Mucosa of rectum (tissue), 2 donors: ENCODE results near the gene GPR137.
A peak's percentile ranks its signal among the peaks of the same experiment; 100 is the strongest.

ENCODE experiments used
- H3K27ac ChIP-seq, 2 donors: one replicate each; pipeline ENCODE4 v1.7.0; 2013; ENCODE audit warnings: inconsistent platforms in 2 of 2, low read depth in 2 of 2, low read length in 2 of 2
- H3K27me3 ChIP-seq, 2 donors: one replicate each; pipeline ENCODE4 v1.7.0; 2013; ENCODE audit warnings: low read length in 2 of 2; ENCODE audit not compliant: control insufficient read depth in 2 of 2, insufficient read depth in 2 of 2
- H3K36me3 ChIP-seq, 2 donors: one replicate each; pipeline ENCODE4 v1.7.0; 2013; ENCODE audit warnings: low read length in 2 of 2; ENCODE audit not compliant: control insufficient read depth in 2 of 2, insufficient read depth in 2 of 2
- H3K4me1 ChIP-seq, 2 donors: one replicate each; pipeline ENCODE4 v1.7.0; 2013; ENCODE audit warnings: low read length in 2 of 2, mild to moderate bottlenecking in 1 of 2; ENCODE audit not compliant: control insufficient read depth in 2 of 2, insufficient read depth in 2 of 2
- H3K4me3 ChIP-seq, 2 donors: one replicate each; pipeline ENCODE4 v1.7.0; 2013; ENCODE audit warnings: low read length in 2 of 2
- H3K9ac ChIP-seq, 2 donors: one replicate each; pipeline ENCODE4 v1.7.0; 2013; ENCODE audit warnings: low read length in 2 of 2, low read depth in 1 of 2, mild to moderate bottlenecking in 1 of 2
- H3K9me3 ChIP-seq, 2 donors: one replicate each; pipeline ENCODE4 v1.7.0; 2013; ENCODE audit warnings: low read length in 2 of 2; ENCODE audit not compliant: control insufficient read depth in 2 of 2
- donor health status: healthy.
- donor health status: Normal muscosa, but diverticular disease.

Gene GPR137

GRCh38 chr11:64284962-64285884 lies at the start of gene GPR137:
Gene GPR137, plus strand, starts transcription at chr11:64285848. Its CDS starts 677 bp downstream, at chr11:64286525.
- H3K27ac ChIP-seq = peak within 1 kb of the TSS; percentile 98 to 99
- peak within 1 kb of the TSS; percentile 96 to 97 for H3K9ac ChIP-seq
- peaks cover 2 to 8% of the 10 kb centered on the region in 2 donors for H3K36me3 ChIP-seq
- peak within 1 kb of the TSS; percentile 92 for H3K4me3 ChIP-seq
- no peaks in the 10 kb centered on the region for H3K9me3 ChIP-seq
- peaks cover 23 to 24% of the 10 kb centered on the region in 2 donors for H3K4me1 ChIP-seq
- H3K27me3 ChIP-seq = peaks cover 2% of the 10 kb centered on the region in 2 donors

GRCh38 chr11:64237484-64237951 lies 48.1 kb upstream of the GPR137 start:
- Histone ChIP-seq H3K4me1 (peaks cover 54 to 57% of the 10 kb centered on the region in 2 donors), H3K27ac (peak overlapping the region; percentile 82 to 100)

GRCh38 chr11:64238076-64238475 lies 47.6 kb upstream of the GPR137 start:
- Histone ChIP-seq H3K9ac (peak overlapping the region; percentile 9 to 67), H3K27ac (peak overlapping the region; percentile 82 to 100), H3K4me1 (peaks cover 59 to 62% of the 10 kb centered on the region in 2 donors)

More at GRCh38 chr11:64237484-64237951, 48.1 kb upstream of the GPR137 start:
- H3K4me3 ChIP-seq = peak overlapping the region; percentile 27 to 49
- peaks cover 0 to 5% of the 10 kb centered on the region in 2 donors for H3K36me3 ChIP-seq
- H3K27me3 ChIP-seq = no peaks in the 10 kb centered on the region
- no peaks in the 10 kb centered on the region for H3K9me3 ChIP-seq
- H3K9ac ChIP-seq = peak overlapping the region in 1 of 2 donors; percentile 67

GRCh38 chr11:64238999-64239398 lies 46.6 kb upstream of the GPR137 start:
- no peaks in the 10 kb centered on the region for H3K9me3 ChIP-seq
- H3K4me1 ChIP-seq = peaks cover 58 to 61% of the 10 kb centered on the region in 2 donors
- no peaks in the 10 kb centered on the region for H3K27me3 ChIP-seq
- H3K9ac ChIP-seq = peak overlapping the region; percentile 2 to 67
- H3K27ac ChIP-seq = peak overlapping the region; percentile 82 to 100
- H3K36me3 ChIP-seq = peaks cover 8 to 12% of the 10 kb centered on the region in 2 donors
- no peak overlapping the region for H3K4me3 ChIP-seq

More at GRCh38 chr11:64238076-64238475, 47.6 kb upstream of the GPR137 start:
- Histone ChIP-seq H3K27me3 (no peaks in the 10 kb centered on the region), H3K4me3 (peak overlapping the region; percentile 27), H3K36me3 (peaks cover 2 to 5% of the 10 kb centered on the region in 2 donors), H3K9me3 (no peaks in the 10 kb centered on the region)

GRCh38 chr11:64239662-64240434 lies 45.8 kb upstream of the GPR137 start:
- peak overlapping the region; percentile 79 to 83 for H3K4me3 ChIP-seq

GRCh38 chr11:64240435-64241240 lies 45.0 kb upstream of the GPR137 start, which contains the start of gene FKBP2:
Gene FKBP2, plus strand, starts transcription at chr11:64241095. Its CDS starts 1,293 bp downstream, at chr11:64242388.
- Histone ChIP-seq H3K27me3 (no peaks in the 10 kb centered on the region), H3K4me1 (peaks cover 58 to 60% of the 10 kb centered on the region in 2 donors), H3K4me3 (peak within 1 kb of the TSS; percentile 83 to 86), H3K27ac (peak within 1 kb of the TSS; percentile 100), H3K9ac (peak within 1 kb of the TSS; percentile 94 to 99), H3K9me3 (no peaks in the 10 kb centered on the region), H3K36me3 (peaks cover 8 to 12% of the 10 kb centered on the region in 2 donors)

More at GRCh38 chr11:64239662-64240434, 45.8 kb upstream of the GPR137 start:
- peaks cover 8 to 12% of the 10 kb centered on the region in 2 donors for H3K36me3 ChIP-seq
- peak overlapping the region; percentile 100 for H3K27ac ChIP-seq
- no peaks in the 10 kb centered on the region for H3K9me3 ChIP-seq
- H3K9ac ChIP-seq = peak overlapping the region; percentile 94 to 99
- no peaks in the 10 kb centered on the region for H3K27me3 ChIP-seq
- peaks cover 58 to 60% of the 10 kb centered on the region in 2 donors for H3K4me1 ChIP-seq

- H3K36me3 ChIP-seq = peaks cover 8 to 12% of the 10 kb centered on the region in 2 donors
- H3K9ac ChIP-seq = peak overlapping the region; percentile 79 to 99
- H3K27me3 ChIP-seq = no peaks in the 10 kb centered on the region
- H3K4me3 ChIP-seq = peak overlapping the region; percentile 83 to 86
- no peaks in the 10 kb centered on the region for H3K9me3 ChIP-seq
- H3K4me1 ChIP-seq = peaks cover 57 to 61% of the 10 kb centered on the region in 2 donors
- H3K27ac ChIP-seq = peak overlapping the region; percentile 100
Observed at GRCh38 chr11:64241241-64241490, 44.5 kb upstream of the GPR137 start.

- H3K9ac ChIP-seq = peak overlapping the region; percentile 83 to 96
- peaks cover 56 to 61% of the 10 kb centered on the region in 2 donors for H3K4me1 ChIP-seq
- no peaks in the 10 kb centered on the region for H3K27me3 ChIP-seq
- peak overlapping the region; percentile 75 to 86 for H3K4me3 ChIP-seq
- peaks cover 8 to 12% of the 10 kb centered on the region in 2 donors for H3K36me3 ChIP-seq
- no peaks in the 10 kb centered on the region for H3K9me3 ChIP-seq
- peak overlapping the region; percentile 91 to 100 for H3K27ac ChIP-seq
Observed at GRCh38 chr11:64241491-64242374, 43.9 kb upstream of the GPR137 start.
